GM18951 (cell line): ENCODE measurements around the gene COL28A1.

Experiments
- POLR2A ChIP-seq: IDR thresholded peaks from 4 replicates; pipeline ENCODE4 v1.6.1; 2011; ENCODE audit warnings: mild to moderate bottlenecking; ENCODE audit not compliant: insufficient read length, insufficient read depth; ENCODE audit errors: extremely low read depth
- in situ Hi-C: fragments of 300-500 bp; cut with MboI; formaldehyde crosslinking; loops from one replicate; pipeline ENCODE4 v1.12.0; 2022; ENCODE audit warnings: low sequenced_read_pairs, mixed read lengths, inconsistent platforms; ENCODE audit not compliant: unreplicated experiment

Gene COL28A1

DNA sequence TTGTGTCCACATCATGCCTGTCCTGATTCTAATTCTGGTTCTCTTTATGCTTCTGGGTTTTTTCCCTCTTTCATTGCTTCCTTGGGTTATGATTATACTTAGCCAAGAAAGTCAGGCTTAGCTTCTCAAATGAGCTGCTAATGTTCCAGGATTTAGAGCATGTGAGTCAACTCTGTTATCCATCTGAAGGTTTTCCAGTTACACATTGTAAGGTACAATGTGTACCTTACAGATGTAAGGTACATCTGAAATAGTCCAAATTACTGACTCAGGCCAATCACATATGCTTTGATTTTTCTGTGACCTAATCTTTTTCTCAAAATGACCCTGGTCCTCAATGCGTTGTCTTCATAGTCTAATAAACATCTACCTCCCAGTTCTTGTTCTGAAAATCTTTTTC is 17.7 kb upstream of the COL28A1 start:
- no peak for TF ChIP-seq POLR2A
- in situ Hi-C loops: no loop called here

DNA sequence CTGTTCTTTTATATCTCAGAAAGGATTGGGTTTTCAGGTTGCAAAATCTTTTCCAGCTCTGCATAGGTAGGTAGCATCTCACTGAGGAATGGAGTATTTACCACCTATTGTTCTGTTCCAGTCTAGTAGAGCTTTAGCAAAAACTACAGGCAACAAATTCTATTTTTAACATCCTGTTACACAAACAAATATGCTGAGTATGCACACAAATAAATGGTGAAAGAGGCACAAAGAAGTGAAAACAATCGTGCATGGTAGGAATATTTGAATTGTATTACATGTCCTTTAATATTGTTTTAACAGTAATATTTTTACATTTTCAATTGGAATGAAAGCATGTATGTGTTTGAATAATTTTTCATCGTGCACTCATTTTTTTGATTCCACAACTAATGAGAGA is 16.5 kb upstream of the COL28A1 start:
- no peak for TF ChIP-seq POLR2A
- in situ Hi-C loops: no loop called here

DNA sequence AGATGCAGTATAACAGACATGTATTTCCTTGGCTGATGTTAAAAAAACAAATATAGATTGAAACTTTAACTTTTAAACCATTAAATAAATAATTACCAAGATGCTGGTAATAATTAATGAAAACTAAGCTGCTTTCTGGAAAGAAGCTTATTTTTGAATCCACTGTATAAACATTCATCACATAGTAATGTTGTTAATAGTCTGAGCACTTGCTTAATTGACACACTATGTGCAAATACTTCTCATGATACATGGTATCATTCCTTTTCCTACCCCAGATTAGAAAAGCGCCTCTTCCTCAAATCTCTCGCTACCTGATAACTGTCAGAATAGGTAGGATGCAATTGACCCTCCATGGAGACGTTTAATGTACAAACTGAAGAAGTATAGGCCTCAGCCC is 15.0 kb upstream of the COL28A1 start:
- in situ Hi-C loops: no loop called here
- TF ChIP-seq POLR2A: no peak

DNA sequence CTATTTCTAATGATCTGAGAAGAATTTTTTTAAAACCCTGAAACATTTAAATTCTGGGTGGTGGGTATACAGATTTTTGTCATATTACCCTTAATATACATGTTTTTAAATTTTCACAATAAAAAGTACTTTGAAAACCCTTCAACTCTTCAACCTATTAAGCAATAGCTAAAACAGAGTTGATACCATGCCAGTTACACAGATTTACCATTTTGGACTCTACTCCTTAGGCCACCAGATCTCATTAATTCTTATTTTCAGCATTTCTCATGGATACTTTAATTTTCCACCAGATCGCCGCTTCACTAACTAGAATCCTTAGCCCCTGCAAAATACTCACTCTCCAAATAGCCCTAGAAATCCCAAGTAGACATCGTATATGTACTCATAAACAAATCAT is 12.7 kb upstream of the COL28A1 start:
- in situ Hi-C loops: loop anchor here (25.0 kb wide), 1 partner anchor 586 kb away; no protein-coding TSS in a partner anchor
- TF ChIP-seq POLR2A: no peak

DNA sequence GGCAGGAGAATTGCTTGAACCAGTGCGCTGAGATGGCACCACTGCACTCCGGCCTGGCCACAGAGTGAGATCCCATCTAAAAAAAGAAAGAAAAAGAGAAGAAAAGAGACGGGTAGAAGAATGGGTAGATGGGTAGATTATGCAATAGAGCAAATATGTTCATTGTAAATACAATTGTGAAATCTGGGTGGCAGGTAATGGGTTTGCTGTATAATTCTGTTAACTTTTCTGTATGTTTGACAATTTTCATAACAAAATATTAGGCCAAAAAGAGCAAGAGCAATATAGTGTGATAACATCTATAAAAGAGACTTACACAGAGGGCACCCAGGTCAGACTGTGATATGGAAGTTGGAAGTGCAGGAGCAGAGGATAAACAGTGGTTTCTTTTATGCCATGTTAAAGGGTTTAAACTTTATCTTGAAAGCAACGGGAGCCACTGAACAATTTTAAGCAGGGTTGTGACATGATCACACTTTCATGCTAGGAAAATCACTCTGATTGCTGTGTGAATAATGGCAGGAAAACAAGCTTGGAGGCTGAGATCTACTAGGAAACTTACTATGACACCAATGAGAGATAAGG is 6.7 kb upstream of the COL28A1 start:
- in situ Hi-C loops: loop anchor here (25.0 kb wide), 1 partner anchor 580 kb away; no protein-coding TSS in a partner anchor
- TF ChIP-seq POLR2A: no peak

DNA sequence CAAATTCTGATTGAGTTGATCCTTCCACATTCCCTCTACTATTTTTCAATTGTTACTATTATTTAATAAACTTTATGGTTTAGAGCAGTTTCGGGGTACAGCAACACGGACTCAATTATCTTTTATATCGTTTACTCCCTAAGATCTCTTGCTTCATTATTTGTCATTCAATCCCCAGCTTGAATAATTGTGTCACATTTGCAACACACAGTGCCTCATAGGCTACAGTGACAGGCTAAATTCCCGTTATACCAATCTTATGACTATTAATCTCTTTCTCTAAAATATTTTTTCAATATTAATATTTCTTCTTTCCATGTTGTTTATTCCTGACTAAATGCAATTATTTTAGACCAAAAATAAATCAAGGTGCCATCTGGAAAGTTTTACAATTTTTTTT is 4.0 kb upstream of the COL28A1 start:
- no peak for TF ChIP-seq POLR2A
- in situ Hi-C loops: loop anchor here (5.0 to 25.0 kb wide), 2 partner anchors 437 to 577 kb away; no protein-coding TSS in a partner anchor

DNA sequence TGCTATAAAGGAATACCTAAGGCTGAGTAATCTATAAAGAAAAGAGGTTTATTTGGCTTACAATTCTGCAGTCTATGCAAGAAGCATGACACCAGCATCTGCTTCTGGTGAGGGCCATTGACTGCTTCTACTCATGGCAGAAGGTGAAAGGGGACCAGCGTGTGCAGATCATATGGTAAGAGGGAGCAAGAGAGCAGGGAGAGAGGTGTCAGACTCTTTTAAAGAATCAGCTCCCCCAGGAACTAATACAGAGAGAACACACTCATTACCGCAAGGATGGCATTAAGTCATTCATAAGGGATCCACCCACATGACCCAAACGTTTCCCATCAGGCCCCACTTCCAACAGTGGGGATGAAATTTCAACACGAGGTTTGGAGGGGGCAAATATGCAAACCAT is 3.5 kb upstream of the COL28A1 start:
- in situ Hi-C loops: loop anchor here (5.0 to 25.0 kb wide), 2 partner anchors 437 to 577 kb away; no protein-coding TSS in a partner anchor
- no peak for TF ChIP-seq POLR2A

DNA sequence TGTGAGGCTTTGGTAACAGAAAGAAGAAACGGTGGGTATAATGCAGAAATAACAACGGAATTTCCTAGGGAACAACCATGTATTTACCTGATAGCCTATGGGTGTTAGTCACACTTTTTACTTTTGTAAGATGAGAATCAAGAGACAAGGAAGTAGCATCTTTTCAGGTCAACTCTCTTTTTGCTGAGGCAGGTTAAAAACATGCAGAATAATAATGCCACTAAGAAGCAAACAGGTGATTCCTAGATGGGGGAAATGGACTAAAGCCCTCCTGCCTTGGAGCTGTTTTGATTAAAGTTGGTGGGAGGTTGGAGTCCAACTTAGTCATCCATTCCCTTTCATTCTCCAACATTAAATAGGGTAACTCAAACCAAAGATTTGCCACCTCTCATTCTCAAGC is 2.0 kb upstream of the COL28A1 start:
- in situ Hi-C loops: loop anchor here (5.0 to 25.0 kb wide), 2 partner anchors 435 to 575 kb away; no protein-coding TSS in a partner anchor
- no peak for TF ChIP-seq POLR2A

DNA sequence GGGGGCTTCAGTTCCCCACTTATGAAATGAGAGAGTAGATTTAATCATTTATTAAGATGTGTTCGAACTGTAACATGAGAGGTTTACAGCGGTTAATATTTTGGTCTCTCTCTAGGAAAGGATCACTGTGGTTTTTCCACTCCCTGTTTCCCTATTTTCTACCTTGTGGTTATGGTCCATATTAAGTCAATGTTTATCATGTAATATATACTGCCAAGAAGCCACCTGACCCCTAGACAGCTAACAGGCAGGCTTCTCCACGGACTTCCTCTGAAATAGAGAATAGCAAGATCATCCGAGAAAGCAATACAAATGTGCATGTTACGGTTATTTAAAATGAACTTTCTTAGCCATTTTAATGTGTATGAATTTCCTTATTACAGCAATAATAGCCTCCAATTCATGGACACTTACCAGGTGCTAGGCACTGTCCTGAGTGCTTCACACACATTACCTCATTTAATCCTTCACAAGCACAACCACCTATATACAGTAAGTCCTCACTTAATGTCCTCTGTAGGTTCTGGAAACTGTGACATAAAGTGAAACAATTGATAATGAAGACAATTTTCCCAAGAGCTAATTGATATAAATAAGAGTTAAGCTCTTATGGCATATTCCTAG is 835 bp upstream of the COL28A1 start:
- TF ChIP-seq POLR2A: no peak
- in situ Hi-C loops: loop anchor here (5.0 to 25.0 kb wide), 2 partner anchors 434 to 574 kb away; no protein-coding TSS in a partner anchor

DNA sequence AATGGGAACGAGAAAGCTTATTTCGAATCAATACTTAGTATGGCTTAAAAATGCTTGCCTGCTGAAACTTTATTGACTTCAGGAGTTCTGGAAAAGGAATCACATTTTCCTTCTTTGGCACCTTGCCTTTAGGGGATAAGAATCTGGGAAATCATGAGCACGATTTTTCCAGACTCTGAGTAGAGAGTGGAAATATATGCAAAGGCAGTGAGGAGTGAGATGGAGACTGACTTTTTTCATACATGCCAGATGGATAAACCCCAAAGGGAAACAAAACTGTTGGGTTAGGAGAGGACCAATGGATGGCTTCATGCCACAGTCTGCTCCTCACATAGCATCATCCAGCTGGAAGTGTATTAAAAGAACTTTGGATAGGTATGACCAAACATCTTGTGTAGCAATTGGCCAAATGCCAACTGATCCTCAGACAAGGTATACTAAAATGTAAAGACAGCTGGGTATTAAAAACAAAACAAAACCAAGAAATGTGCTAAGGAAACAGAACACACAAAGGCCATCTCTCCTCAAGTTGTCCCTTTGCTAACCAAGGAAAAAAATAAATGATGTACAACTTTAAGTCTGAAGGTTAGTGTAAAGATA is 1.7 kb downstream of the COL28A1 start:
- in situ Hi-C loops: loop anchor here (25.0 kb wide), 1 partner anchor 572 kb away; no protein-coding TSS in a partner anchor
- TF ChIP-seq POLR2A: no peak

DNA sequence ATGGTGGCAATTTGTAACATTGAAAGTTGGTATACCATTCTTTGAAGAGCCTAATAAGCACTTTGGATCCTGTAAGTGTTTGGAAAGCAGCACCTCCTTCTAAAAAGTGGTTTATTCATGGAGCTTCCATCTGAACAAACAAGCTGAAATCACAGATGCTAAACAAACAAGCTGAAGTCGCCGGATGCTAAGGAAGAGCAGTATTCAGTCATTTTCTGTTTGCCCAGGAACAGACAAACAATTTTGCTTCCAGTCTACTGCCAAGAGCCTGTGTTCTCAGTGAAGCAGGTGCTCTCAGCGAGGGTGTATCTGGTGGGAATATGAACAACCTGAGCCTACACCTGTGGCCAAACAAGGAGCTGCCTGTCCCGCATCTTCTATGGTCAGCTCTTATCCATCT is 6.3 kb downstream of the COL28A1 start:
- in situ Hi-C loops: loop anchor here (25.0 kb wide), 1 partner anchor 567 kb away; no protein-coding TSS in a partner anchor
- no peak for TF ChIP-seq POLR2A

DNA sequence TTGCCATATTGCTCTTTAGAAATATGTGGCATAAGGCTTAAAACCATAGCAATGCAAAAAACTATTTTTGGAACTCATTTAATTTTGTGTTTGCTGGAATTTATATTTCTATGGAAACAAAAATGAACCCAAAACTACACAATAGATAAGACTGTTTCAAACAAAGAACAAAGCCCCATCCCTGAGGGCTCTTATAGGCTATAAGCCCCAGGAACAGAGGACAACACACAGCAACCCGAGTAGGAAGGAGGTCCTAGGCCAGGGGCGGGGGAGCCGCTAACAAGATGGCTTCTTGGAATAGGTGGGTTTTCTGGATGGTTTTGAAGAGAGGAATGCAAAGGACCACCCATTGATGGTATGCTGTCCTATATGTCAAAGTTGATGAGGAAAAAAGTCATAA is 8.6 kb downstream of the COL28A1 start:
- no peak for TF ChIP-seq POLR2A
- in situ Hi-C loops: loop anchor here (25.0 kb wide), 1 partner anchor 565 kb away; no protein-coding TSS in a partner anchor

DNA sequence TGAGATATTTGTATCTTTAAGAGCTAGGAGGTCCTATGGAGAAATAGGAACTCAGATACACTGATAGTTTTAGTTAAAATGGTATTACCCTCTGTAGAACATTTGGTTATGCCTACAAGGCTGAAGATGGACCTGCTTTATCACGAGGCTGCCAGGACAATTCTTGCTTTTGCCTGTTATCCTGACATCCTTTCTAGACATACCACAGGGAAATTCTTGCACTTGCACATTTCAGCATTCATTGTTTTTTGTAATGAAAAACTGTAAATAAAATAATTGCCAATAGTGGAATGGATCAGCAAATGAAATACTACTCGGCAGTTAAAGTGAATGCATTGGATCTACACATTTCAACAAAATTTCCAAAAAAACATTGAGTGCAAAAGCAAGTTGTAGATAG is 9.7 kb downstream of the COL28A1 start:
- in situ Hi-C loops: loop anchor here (25.0 kb wide), 1 partner anchor 564 kb away; no protein-coding TSS in a partner anchor
- no peak for TF ChIP-seq POLR2A

DNA sequence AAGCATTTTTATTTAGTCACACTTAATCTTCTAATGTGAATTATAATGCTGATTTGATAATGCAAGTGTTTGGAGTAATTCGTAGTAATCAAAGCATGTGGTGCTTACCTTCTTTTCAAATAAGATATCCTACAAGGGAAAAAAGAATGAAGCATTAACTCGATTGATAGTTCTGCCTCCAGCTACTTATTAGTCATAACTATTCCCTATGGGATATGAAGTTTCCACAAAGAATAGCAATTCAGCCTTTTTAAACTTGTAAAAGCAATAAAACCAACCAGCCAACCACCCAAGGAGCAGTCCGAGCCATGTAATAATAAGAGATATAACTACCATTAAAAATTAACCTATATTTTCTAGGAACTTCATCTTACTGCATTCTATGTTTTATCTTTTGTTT is 11.6 kb downstream of the COL28A1 start:
- in situ Hi-C loops: no loop called here
- no peak for TF ChIP-seq POLR2A

DNA sequence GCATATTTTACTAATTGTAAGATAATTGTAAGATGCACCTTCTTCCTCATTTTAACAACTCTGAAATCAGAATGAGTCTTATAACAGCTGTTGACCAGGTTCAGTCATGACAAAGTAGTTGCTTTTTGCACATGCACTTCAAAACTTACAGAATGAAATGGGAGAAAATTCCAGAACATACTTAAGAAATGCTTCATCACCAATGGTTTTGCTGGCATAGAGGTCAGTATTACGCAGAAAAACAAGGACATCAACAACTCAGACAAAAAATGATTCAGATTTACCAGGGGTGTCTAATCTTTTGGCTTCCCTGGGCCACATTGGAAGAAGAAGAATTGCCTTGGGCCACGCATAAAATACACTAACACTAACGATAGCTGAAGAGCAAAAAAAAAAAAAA is 13.3 kb downstream of the COL28A1 start:
- no peak for TF ChIP-seq POLR2A
- in situ Hi-C loops: no loop called here
